Panc1 (cell line): Measurements from ENCODE around the gene DHDH.

ENCODE experiments used
- CTCF ChIP-seq: fragments of 450-650 bp; IDR thresholded peaks from 2 replicates; pipeline ENCODE4 v1.5.1; 2017; ENCODE audit warnings: mild to moderate bottlenecking
- POLR2AphosphoS5 ChIP-seq: IDR thresholded peaks from 2 replicates; pipeline ENCODE4 v1.6.1; 2012; ENCODE audit warnings: mild to moderate bottlenecking, low read depth, low read length, moderate library complexity
- REST ChIP-seq, 2 experiments: IDR thresholded peaks; 2 replicates each; pipeline ENCODE4 v1.6.1; 2011 to 2012; ENCODE audit warnings: low read depth in 2 of 2, control low read depth in 1 of 2, low read length in 1 of 2, mild to moderate bottlenecking in 1 of 2, moderate library complexity in 1 of 2; ENCODE audit not compliant: insufficient read depth in 1 of 2
- SIN3A ChIP-seq: IDR thresholded peaks from 2 replicates; pipeline ENCODE4 v1.6.1; 2012; ENCODE audit warnings: low read depth, mild to moderate bottlenecking, low read length, moderate library complexity, borderline replicate concordance; ENCODE audit not compliant: insufficient read depth

GRCh38 chr19:48966541-48967345, 33.2 kb downstream of the DHDH start:
- no peak for TF ChIP-seq CTCF
- TF ChIP-seq POLR2AphosphoS5, result no peak
- no peak for TF ChIP-seq SIN3A
- TF ChIP-seq REST (IDR thresholded peaks at IDR 0.05; ENCODE audit: insufficient read depth in 1 of 2, low read depth in 2 of 2, low read length in 1 of 2), result no peak
